Neural cell (in vitro differentiated cells): Measurements from ENCODE around the gene ANHX.

ENCODE experiments used
- EZH2 ChIP-seq: fragments of 200-600, 300-800 bp; shearing (Covaris generic), sonication (generic); IDR thresholded peaks from 2 replicates; pipeline ENCODE4 v1.6.1; 2014; ENCODE audit warnings: antibody characterized with exemption, low read length, borderline replicate concordance, mild to moderate bottlenecking; ENCODE audit not compliant: insufficient read depth, poor library complexity, severe bottlenecking
- SMC3 ChIP-seq: fragments of 450-650 bp; conservative IDR thresholded peaks from 2 replicates; pipeline ENCODE4 v1.6.1; 2014; ENCODE audit warnings: antibody characterized with exemption, mild to moderate bottlenecking, moderate library complexity; ENCODE audit not compliant: poor library complexity
- TF ChIP-seq, protein P1 (sequence below): fragments of 450-650 bp; IDR thresholded peaks from 2 replicates; pipeline ENCODE4 v1.5.1; 2014; ENCODE audit warnings: antibody characterized with exemption, mild to moderate bottlenecking, moderate library complexity; ENCODE audit not compliant: poor library complexity, severe bottlenecking
- TF ChIP-seq, protein P2 (sequence below): IDR thresholded peaks from 2 replicates; pipeline ENCODE4 v1.6.1; 2012; ENCODE audit warnings: borderline replicate concordance

DNA sequence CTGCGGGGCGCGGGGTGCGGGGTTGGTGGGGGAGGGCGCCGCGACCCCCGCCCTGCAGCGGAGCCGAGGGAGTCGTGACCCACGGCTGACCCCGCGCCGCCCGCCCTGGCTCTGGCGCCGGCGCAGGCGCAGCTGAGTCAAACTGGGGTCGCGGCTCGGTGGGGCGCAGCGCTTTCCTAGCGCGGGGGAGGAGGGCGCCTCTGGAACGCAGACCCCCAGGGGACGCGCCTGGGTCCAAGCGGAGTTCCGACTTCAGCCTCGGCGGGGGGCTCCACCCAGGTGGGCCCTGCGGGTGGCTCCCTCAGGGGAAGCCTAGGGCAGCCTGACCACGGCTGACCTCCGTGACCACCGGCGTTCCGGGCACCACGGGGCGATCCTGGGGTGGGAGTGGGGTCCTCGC, 467 bp upstream of the ANHX start:
- no peak for TF ChIP-seq EZH2
- TF ChIP-seq, protein P1, sequence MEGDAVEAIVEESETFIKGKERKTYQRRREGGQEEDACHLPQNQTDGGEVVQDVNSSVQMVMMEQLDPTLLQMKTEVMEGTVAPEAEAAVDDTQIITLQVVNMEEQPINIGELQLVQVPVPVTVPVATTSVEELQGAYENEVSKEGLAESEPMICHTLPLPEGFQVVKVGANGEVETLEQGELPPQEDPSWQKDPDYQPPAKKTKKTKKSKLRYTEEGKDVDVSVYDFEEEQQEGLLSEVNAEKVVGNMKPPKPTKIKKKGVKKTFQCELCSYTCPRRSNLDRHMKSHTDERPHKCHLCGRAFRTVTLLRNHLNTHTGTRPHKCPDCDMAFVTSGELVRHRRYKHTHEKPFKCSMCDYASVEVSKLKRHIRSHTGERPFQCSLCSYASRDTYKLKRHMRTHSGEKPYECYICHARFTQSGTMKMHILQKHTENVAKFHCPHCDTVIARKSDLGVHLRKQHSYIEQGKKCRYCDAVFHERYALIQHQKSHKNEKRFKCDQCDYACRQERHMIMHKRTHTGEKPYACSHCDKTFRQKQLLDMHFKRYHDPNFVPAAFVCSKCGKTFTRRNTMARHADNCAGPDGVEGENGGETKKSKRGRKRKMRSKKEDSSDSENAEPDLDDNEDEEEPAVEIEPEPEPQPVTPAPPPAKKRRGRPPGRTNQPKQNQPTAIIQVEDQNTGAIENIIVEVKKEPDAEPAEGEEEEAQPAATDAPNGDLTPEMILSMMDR = no peak
- no peak for TF ChIP-seq SMC3
- TF ChIP-seq, protein P2, sequence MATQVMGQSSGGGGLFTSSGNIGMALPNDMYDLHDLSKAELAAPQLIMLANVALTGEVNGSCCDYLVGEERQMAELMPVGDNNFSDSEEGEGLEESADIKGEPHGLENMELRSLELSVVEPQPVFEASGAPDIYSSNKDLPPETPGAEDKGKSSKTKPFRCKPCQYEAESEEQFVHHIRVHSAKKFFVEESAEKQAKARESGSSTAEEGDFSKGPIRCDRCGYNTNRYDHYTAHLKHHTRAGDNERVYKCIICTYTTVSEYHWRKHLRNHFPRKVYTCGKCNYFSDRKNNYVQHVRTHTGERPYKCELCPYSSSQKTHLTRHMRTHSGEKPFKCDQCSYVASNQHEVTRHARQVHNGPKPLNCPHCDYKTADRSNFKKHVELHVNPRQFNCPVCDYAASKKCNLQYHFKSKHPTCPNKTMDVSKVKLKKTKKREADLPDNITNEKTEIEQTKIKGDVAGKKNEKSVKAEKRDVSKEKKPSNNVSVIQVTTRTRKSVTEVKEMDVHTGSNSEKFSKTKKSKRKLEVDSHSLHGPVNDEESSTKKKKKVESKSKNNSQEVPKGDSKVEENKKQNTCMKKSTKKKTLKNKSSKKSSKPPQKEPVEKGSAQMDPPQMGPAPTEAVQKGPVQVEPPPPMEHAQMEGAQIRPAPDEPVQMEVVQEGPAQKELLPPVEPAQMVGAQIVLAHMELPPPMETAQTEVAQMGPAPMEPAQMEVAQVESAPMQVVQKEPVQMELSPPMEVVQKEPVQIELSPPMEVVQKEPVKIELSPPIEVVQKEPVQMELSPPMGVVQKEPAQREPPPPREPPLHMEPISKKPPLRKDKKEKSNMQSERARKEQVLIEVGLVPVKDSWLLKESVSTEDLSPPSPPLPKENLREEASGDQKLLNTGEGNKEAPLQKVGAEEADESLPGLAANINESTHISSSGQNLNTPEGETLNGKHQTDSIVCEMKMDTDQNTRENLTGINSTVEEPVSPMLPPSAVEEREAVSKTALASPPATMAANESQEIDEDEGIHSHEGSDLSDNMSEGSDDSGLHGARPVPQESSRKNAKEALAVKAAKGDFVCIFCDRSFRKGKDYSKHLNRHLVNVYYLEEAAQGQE = no peak
